HepG2 (cell line): Measurements from ENCODE around the gene B3GNT8. TPM values are rescaled to one million over a fixed set of nuclear protein-coding genes. Genes with fewer than 3 reads are reported as not detected.

Experiments used
- ADNP ChIP-seq: sonication (generic); formaldehyde crosslinking; IDR thresholded peaks from 2 replicates; pipeline ENCODE4 v1.4.0; 2020; ENCODE audit warnings: missing genetic modification reagents
- AKNA ChIP-seq: sonication (generic); formaldehyde crosslinking; IDR thresholded peaks from 2 replicates; pipeline ENCODE4 v1.4.0; 2020; ENCODE audit warnings: missing genetic modification reagents, borderline replicate concordance
- ARHGAP35 ChIP-seq: sonication (generic); formaldehyde crosslinking; IDR thresholded peaks from 2 replicates; pipeline ENCODE4 v1.9.0; 2022; ENCODE audit warnings: mild to moderate bottlenecking, inconsistent platforms, moderate library complexity, missing genetic modification reagents, borderline replicate concordance
- MED8 ChIP-seq: sonication (generic); formaldehyde crosslinking; IDR thresholded peaks from 2 replicates; pipeline ENCODE4 v1.8.1; 2023; ENCODE audit warnings: mild to moderate bottlenecking, missing genetic modification reagents; ENCODE audit not compliant: insufficient replicate concordance
- MTF1 ChIP-seq: sonication (generic); formaldehyde crosslinking; IDR thresholded peaks from 2 replicates; pipeline ENCODE4 v1.5.0; 2020; ENCODE audit warnings: missing genetic modification reagents
- PBX2 ChIP-seq: IDR thresholded peaks from 2 replicates; pipeline ENCODE4 v1.6.1; 2016; ENCODE audit warnings: control low read depth
- RAD51 ChIP-seq: fragments of 450-650 bp; IDR thresholded peaks from 2 replicates; pipeline ENCODE4 v1.6.1; 2016; ENCODE audit warnings: borderline replicate concordance
- RXRA ChIP-seq: sonication (generic); formaldehyde crosslinking; IDR thresholded peaks from 2 replicates; pipeline ENCODE4 v1.5.1; 2020; ENCODE audit warnings: missing genetic modification reagents
- SIN3A ChIP-seq: IDR thresholded peaks from 2 replicates; pipeline ENCODE4 v1.6.1; 2011; ENCODE audit warnings: low read depth, mild to moderate bottlenecking, control low read depth, low read length, borderline replicate concordance
- SNAPC2 ChIP-seq: sonication (generic); formaldehyde crosslinking; IDR thresholded peaks from 2 replicates; pipeline ENCODE4 v1.8.1; 2022; ENCODE audit warnings: mild to moderate bottlenecking, missing genetic modification reagents
- SP2 ChIP-seq: sonication (generic); formaldehyde crosslinking; IDR thresholded peaks from 2 replicates; pipeline ENCODE4 v1.5.1; 2020; ENCODE audit warnings: mild to moderate bottlenecking, missing genetic modification reagents
- TEF ChIP-seq: sonication (generic); formaldehyde crosslinking; IDR thresholded peaks from 2 replicates; pipeline ENCODE4 v1.5.0; 2020; ENCODE audit warnings: missing genetic modification reagents
- XRCC5 ChIP-seq: fragments of 200-400 bp; formaldehyde crosslinking; optimal IDR thresholded peaks from 2 replicates; pipeline ENCODE3; 2017; ENCODE audit warnings: mild to moderate bottlenecking, low read length
- ZFP91 ChIP-seq: sonication (generic); formaldehyde crosslinking; IDR thresholded peaks from 2 replicates; pipeline ENCODE4 v1.9.0; 2022; ENCODE audit warnings: missing genetic modification reagents, mild to moderate bottlenecking, borderline replicate concordance
- ZNF609 ChIP-seq: sonication (generic); formaldehyde crosslinking; IDR thresholded peaks from 2 replicates; pipeline ENCODE4 v1.4.0; 2020; ENCODE audit warnings: mild to moderate bottlenecking, missing genetic modification reagents, borderline replicate concordance
- ZNF644 ChIP-seq: IDR thresholded peaks from 2 replicates; pipeline ENCODE4 v1.6.1; 2016; ENCODE audit warnings: low read depth
- polyA plus RNA-seq, 8 experiments: library from polyadenylated mRNA; depleted of rRNA in 3 of 8; stranded (reverse) in 7 of 8; unstranded in 1 of 8; fragments of >200 nt; fragmentation: Illumina TruSeq in 4 of 8; extraction: Trizol in 4 of 8; gene quantifications; 2 replicates each; pipeline versions ENCODE4 v1.2.1 to v1.2.3, GENCODE V29; 2011 to 2016; ENCODE audit warnings: low read depth in 4 of 8, missing spikeins in 1 of 8, mixed read lengths in 1 of 8; ENCODE audit not compliant: insufficient read depth in 1 of 8
- total RNA-seq, 5 experiments: library from RNA; depleted of rRNA; stranded (reverse); fragments of >200 nt; fragmentation: Illumina TruSeq; extraction: Trizol; gene quantifications; 2 replicates each; pipeline ENCODE4 v1.2.3, GENCODE V29; 2016; ENCODE audit warnings: low read depth in 1 of 5

B3GNT8 gene
- total and polyA plus RNA-seq, 2 of the 13 experiments (the other 11 are each of a cell fraction or from before 2014, with no cell fraction given) = 0.26 to 1.9 TPM

- no peak for TF ChIP-seq AKNA (CRISPR knock-in tag)
- TF ChIP-seq ZNF644 = no peak
- TF ChIP-seq MTF1 = no peak
- no peak for TF ChIP-seq SP2 (CRISPR knock-in tag)
- no peak for TF ChIP-seq XRCC5
- TF ChIP-seq RXRA = no peak
- no peak for TF ChIP-seq MED8 (CRISPR knock-in tag)
- no peak for TF ChIP-seq RAD51
- TF ChIP-seq SIN3A = no peak
- TF ChIP-seq ARHGAP35 (CRISPR knock-in tag) = no peak
- TF ChIP-seq ADNP (CRISPR knock-in tag) = no peak
- TF ChIP-seq TEF (CRISPR knock-in tag) = no peak
- TF ChIP-seq ZNF609 (CRISPR knock-in tag) = no peak
- TF ChIP-seq PBX2 (CRISPR knock-in tag) = no peak
- no peak for TF ChIP-seq SNAPC2
- TF ChIP-seq ZFP91 (CRISPR knock-in tag) = no peak
Observed at GRCh38 chr19:41436674-41436951, 9.4 kb upstream of the B3GNT8 start (continued).
